DMS53 treated with DMSO at 0.1 percent for 48 hours (cell line): Measurements from ENCODE around the gene APBA1.
"Not testable (repeated sequence)": the region's sequence is repeated elsewhere in the genome, so short reads cannot be mapped to it uniquely, and the experiment has no call there.

Experiments
- DNase-seq: peaks from one replicate; lab custom pipeline; 2025; ENCODE audit not compliant: unreplicated experiment; lab: John Stamatoyannopoulos, UW

The APBA1 gene

DNA sequence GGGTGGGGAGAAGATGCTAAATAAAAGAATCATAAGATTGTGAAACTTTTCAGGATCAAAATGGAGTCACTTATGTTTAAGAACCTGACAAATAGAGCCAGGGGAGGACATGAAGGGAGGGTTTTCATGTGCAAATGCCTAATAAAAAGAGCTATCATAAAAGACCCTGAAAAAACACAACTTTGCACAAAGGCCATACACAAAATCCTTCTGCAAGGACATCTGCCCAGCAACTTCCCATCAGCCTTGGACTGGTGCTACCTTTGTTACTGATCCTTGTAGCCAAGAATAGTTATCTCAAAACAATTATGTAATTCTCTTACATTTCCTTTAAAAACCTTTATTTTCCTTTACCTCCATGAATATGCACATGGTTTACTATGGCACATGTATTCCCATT lies 63.0 kb downstream of the APBA1 start:
- DNase-seq, result no peak

DNA sequence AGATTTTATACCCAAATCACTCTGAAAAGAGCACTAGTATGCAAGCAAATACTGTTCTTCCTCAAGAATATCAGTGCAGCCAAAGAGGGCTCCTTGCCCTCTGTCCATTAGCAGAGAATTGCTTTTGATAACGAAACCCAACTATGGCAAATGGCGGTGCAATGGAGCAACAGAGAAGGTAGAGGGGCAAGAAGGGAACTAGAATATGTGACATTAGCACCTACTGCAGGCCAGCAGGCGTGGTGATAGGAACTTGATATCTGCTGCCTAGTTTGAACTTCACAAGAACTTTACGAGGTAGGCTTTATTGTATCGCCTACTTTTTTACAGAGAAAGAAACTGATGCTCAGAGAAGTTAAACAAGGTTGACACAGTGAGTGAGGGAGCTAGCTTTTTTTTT lies 66.1 kb downstream of the APBA1 start:
- no peak for DNase-seq

DNA sequence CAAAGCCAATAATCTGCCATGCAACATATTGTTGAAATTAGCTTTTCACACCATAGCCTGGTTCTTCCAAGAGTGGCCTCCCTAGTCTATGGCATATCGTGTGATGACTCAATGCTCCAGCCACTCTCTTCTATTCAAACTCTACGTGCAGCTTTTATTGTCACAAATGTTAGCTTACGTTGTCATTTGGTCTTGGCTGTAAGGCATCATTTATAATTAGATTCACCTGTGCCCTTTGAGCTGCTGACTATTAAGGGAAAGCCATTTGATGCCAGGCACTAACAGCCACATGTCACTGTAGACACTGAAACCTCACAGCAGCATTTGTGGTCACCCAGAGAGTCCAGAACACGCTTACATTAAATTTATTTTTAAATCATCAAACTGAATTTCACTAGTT lies 66.8 kb downstream of the APBA1 start:
- no peak for DNase-seq

DNA sequence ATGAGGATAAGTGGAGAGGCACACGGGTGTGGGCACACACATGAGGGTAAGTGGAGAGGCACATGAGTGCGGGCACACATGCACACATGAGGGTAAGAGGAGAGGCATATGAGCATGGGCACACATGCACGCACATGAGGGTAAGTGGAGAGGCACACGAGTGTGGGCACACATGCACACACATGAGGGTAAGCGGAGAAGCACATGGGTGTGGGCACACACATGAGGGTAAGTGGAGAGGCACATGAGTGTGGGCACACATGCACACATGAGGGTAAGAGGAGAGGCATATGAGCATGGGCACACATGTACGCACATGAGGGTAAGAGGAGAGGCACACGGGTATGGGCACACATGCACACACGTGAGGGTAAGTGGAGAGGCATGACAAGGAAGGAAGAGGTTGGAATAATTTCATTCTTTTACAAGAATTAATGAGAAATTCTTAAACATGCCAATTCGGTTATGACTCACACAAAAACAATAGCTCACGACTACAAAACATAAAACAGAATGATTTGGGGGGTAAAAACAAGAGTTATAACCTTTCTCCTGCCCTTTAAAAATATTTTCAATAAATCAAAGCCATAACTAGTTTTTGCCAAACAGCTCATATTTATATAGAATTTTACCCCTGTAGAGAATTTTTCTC lies 67.5 kb downstream of the APBA1 start:
- no peak for DNase-seq

DNA sequence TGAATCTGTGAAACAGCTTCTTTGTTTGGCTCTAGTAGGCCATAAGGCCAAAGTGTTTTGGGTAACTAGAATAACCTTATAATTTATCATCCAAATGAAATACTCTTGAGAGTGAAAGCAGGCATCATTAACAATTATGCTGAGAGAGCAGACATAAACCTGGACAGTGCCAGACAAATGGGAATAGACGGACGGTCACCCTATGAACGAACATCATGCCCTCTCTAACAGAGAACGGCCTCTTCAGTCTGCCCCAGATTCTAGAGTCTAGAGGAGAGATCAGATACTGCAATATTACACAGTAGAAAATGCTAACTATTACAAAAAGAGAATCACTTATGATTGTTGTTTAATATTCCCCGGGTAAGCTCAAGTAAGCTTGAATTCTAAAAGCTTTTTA lies 68.5 kb downstream of the APBA1 start:
- no peak for DNase-seq

DNA sequence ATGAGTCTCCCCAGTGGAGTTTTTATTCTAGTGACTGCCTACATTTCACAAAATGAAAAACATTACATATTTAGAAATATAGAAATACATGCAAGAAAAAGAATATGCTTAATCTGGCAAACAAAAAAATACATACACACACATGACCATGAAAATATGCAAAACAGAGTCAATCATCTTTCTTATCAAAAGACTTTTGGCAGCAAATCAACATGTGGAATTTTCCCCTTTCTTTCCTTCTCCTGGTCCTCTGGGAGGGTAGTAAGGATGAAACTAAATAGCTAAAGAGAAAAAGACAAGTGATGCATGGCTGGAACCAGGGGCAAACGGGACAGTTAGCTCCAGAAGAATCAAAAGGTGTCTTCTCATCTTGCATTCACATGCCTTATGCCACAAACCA lies 69.4 kb downstream of the APBA1 start:
- no peak for DNase-seq

DNA sequence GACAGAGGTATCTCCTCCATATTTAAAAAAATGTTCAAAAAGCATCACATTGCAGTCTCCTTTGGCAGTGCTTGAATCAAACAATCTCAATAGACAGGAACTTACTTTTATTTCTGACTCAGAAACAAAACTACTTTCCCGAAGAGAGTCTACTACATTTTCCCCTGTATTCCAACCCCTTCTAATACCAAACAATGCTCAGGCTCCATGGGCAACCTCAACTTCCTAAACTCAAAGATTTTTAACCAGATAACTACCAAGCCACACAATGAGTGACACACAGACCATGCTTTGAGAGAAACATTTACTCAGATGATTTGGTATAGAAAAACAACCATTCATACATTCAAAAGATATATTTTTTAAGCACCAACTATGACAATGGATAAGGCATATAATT lies 70.5 kb downstream of the APBA1 start:
- DNase-seq, result no peak

DNA sequence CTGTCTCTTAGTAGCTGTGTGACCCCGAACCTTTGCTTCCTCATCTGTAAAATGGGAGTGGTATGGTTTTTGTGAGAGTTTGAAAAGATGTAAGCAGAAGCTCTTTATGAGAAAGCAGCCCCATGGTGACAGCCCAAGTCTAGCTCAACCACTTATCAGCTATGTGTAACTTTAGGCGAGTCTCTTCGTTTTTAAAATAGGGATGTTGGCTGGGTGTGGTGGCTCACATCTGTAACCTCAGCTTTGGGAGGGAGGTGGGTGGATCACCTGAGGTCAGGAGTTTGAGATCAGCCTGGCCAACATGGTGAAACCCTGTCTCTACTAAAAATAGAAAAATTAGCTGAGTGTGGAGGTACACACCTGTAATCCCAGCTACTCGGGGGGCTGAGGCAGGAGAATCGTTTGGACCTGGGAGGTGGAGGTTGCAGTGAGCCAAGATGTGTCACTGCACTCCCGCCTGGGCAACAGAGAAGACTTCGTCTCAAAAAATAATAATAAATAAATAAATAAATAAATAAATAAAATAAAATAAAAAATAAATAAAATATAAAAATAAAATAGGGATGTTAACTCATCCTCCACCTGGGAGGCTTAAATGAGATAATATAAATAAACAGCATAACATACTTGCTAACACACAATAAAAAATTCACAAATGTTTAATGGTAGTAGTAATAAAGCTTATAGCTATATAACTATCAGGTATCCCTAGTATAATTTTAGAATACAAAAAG lies 71.7 kb downstream of the APBA1 start:
- no peak for DNase-seq

DNA sequence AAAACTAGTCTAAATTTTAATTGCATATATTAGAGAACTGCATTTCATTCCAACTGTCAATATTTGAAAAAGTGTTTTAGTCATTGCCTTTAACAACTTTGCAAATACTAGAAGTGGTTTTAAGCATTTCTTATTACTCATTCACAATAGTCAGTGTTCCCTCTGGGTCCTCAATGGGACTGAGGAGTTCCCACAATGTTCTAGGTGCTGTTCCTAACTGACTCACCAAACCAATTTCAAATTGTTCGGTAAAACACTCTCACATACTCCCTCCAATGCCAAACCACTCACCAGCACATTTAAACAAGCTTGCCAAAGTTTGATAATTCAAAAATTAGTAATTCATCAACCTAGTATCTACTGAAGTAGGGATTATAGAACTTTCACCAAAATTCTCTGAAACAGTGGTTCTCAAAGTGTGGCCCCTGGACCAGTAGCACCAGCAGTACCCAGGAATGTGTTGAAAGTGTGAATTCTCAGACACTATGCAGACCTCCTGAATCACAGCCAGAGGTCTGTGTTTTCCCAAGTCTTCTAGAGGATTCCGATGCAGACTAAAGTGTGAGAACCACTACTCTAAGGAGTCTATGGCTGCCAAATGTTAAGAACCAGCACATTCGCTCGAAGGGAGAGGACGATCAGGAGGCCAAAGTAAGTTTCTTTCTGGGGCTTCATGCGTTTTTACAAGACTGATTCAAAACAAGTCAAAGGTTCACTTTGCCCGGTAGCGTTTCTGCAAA lies 72.8 kb downstream of the APBA1 start:
- DNase-seq, result no peak

DNA sequence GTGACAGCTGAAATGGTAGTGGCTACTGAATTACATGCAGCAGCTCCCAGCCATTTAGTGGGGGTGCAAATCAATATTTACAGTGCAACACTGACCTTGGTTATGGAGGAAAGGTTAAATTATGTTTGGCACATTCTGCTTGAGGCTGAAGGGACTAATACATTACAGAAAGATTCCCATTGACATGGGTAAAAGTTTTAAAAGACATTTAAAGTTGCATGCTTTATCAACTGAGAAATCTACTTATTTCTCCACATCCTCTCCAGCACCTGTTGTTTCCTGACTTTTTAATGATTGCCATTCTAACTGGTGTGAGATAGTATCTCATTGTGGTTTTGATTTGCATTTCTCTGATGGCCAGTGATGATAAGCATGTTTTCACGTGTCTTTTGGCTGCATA lies 75.3 kb downstream of the APBA1 start:
- not testable (repeated sequence) for DNase-seq

DNA sequence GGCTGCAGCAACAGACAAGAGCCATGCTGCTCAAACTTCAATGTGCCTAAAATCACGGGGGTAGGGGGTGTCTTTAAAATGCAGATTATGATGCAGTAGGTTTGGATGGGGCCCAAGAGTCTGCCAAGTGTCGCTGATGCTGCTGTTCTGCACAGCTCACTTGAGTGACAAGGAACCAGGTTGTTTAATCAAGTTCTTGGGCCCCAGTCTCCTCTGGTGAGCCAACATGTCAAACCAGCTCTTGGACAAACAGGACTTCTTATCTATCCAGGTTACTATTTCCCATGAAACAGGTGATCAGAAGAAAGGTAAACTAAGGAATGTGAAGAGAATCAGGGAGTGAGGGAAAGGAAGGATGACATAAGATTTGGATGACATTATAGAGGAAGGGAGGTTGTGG lies 78.0 kb downstream of the APBA1 start:
- DNase-seq, result no peak

DNA sequence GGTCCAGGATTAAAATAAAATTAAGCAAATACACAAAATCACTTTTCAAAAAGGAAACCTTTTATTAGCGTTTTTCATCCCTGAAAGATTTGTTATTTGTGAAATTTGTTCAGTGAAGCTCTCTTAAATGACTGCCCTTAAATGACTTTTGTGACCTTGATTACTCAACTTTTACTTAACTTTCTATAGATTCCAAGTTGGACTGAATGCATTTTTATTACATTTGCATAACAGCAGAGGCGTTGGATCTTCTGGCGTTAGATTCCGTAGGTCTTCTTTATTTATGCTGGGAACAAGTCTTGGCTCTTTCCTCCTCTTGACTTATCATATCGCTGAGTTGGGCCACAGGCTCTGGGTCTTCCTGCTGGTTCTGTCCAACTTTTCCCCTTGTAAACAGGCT lies 78.4 kb downstream of the APBA1 start:
- no peak for DNase-seq

DNA sequence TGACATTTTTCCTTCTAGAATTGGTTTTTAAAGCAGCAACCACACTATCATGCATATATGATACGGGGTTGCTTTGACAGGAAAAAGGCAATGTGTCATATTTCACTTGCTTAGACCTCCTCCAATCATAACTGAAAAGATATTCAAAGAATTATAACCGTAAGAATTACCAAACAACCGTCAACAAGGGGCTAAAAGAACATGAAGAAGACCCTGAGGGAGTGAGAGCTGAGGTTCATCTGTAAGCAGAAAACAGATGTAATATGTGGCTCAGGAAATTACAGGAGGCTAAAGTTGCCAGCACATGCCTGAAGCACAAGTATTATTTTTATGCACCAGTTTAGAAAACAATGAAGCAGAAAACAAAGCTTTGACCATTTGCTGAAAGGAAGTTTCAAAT lies 78.9 kb downstream of the APBA1 start:
- no peak for DNase-seq

DNA sequence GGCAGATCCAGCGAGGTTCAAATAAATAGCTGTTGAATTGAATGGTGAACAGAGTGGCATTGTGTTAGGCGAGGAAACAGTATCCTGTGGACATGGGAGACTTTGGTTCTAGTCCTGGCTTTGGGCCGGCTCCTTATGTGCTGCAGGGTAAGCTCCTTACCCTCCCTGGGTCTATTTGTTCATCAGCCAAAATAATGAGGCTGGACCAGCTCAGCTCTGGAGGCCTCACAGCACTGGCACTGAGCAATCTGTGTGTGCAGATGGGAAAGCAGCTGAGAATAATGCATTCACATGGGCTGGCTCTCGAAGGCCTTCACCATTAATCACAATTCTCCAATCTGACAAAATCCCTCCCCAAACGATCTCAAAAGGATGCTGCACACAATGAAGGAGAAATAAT lies 81.9 kb downstream of the APBA1 start:
- DNase-seq, result no peak

DNA sequence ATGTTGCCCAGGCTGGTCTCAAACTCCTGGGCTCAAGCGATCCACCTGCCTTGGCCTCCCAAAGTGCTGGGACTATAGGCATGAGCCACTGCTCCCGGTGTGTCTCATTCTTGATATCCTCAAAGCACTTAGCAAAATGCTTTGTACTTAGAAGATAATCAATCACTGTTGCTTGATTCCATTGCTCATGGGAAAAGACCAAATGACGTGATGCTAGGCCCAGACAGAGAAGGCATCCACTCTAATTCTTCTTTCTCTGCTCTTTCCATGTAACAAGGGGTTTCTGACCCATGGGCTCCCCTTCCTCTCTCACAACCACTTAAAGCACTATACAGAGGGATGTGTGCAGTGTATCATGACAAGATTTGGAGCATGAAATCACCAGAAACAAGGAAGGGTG lies 83.0 kb downstream of the APBA1 start:
- DNase-seq, result no peak

DNA sequence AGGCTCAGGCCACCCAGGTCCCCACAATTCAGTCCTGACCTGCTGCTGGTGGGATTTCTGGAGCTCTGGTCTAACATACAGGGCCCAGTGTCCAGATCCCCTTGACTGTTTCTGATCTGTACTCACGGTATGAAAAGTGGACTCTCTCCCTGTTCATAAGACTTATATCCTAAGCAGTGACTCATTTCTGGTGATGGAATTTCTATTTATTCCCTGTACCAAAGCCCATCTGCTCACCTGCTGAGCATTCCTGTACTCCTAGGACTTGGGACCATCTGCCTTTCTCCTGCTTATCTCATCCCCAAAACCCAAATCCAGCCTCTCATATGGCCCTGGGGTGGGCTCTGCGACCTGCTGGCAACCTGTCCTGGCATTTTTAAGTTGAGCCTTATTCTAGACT lies 86.6 kb downstream of the APBA1 start:
- no peak for DNase-seq

DNA sequence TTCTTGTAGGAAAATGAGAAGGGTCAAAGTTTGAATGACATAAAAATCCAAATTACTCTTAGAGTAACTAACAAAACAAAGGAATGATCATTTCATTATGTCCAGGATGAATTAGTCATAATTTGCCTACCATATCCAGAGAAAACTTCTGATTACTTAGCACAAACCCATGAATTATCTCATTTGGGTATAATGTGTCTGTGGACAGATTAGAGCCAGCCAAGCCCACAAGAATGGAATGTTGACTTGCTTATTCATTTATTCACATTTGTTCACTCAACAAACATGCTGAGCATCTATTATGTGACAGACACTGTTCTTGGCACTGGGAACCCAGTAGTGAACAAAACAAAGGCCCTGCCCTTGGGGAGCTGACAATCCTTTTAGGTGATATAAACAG lies 87.4 kb downstream of the APBA1 start:
- no peak for DNase-seq

DNA sequence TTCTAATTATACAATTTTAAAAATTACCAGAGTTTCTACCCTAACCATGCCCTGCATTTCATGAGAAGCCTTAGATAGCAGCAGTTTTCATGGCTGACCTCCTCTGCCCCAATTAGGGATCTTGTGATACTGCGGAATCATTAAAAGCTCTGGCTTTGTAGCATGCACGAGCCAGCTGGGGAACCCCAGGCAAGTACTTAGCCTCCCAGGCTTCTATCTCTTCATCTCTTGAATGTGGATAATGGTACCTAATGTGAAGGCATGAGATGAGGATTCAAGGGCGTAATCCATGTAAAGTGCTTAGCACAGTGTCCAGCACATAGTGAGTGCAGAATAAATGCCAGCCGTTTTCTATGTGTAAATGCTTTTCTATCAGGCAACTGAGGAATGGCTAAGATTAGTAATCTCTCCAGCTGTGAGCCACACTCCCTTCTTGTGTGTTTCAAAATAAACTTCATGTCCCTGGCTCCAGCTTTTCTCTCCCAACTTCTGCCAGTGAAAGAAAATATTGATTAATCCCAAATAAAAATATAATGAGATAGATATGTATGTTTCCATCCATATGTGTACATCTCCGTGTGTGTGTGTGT lies 88.4 kb downstream of the APBA1 start:
- DNase-seq, result no peak

DNA sequence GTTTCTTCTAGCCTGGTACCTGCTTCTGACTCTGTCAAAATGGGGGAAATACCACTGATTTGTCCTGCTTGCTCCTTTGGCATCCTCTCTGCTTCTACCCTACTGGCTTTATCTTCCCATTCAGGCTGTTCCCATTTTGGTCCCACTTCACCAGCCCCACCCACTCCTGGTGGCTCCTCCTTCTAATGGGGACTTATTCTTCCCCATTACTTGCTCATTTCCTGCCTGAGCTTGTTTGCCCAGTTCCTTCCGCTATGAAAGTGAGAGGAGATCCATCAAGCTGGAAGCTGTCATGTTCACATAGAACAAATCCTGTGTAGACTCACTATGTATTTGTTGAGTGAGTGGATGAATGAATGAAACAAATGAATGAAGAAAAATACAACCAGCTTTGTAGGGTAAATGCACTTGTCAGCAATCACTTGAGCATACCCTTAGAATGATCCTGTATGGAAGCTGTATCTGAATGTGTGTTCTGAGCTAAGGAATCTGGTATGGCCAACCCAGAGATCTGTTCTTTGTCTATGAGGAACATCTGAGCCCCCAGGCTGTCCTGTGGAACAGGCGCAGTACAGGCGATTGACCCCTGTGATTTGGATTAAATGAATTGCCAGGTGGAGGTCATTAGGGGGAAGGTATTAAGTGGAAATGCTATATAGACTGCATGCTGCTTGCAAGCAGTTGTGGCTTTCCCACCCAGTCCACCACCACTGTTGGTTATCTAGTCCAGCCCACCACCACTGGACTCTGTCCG lies 89.5 kb downstream of the APBA1 start:
- no peak for DNase-seq

DNA sequence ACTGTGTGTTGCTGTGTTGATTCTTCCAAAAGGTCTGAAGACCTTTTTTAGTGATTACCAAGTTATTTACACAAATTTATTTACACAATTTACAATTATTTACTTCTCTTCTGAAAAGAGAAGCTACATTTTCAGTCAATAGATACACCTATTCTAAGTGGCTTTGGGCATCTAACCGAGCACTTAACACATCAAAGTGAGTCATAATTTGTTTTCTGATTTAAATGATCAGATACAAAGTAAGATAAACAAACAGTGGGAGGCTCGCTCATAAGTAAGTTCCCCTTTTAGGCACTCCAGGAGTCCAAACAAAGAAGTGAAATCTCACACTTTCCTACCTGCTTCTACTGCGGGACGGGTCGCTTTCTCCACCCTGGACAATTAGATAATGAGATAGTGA lies 90.2 kb downstream of the APBA1 start:
- DNase-seq, result no peak

DNA sequence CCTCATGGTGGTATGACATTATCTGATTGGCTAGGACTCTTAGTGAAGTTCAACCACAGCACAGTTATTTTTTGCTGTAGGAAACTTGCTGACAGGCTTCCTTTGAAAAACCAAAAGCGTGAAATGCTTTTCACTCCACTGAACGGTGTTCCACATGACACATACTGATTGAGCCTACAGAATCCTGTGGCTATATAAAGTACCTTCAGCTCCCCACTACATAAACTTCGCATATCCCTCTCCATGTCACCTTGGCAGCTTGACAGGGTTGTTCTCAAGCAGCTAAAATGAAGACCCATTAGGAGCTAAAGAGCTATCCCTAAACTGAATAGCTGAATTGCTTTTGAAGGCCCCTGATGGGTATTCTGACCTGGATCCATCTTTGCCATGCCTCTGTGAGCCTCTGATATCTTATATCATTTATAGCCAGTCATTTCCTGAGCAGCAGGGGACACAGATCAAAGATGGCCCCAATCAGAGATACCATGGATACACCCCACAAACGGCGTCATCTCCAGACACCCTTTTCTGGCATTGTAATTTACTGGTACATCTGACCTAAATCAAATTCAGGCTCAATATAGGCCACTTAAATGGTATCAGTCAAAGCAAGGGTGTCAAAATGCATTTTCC lies 91.5 kb downstream of the APBA1 start:
- DNase-seq, result no peak
